Stimulated activated CD4-positive, alpha-beta T cell treated with anti-CD3 and anti-CD28 coated beads, Interleukin-2, amount 100 ng/mL, for 48 hours (primary cell): ENCODE measurements around the gene CEP104.

ENCODE experiments used
- DNase-seq, 2 donors: peaks; one replicate each; pipeline ENCODE4 v3.0.0-alpha.2; 2020

CEP104 gene

DNA sequence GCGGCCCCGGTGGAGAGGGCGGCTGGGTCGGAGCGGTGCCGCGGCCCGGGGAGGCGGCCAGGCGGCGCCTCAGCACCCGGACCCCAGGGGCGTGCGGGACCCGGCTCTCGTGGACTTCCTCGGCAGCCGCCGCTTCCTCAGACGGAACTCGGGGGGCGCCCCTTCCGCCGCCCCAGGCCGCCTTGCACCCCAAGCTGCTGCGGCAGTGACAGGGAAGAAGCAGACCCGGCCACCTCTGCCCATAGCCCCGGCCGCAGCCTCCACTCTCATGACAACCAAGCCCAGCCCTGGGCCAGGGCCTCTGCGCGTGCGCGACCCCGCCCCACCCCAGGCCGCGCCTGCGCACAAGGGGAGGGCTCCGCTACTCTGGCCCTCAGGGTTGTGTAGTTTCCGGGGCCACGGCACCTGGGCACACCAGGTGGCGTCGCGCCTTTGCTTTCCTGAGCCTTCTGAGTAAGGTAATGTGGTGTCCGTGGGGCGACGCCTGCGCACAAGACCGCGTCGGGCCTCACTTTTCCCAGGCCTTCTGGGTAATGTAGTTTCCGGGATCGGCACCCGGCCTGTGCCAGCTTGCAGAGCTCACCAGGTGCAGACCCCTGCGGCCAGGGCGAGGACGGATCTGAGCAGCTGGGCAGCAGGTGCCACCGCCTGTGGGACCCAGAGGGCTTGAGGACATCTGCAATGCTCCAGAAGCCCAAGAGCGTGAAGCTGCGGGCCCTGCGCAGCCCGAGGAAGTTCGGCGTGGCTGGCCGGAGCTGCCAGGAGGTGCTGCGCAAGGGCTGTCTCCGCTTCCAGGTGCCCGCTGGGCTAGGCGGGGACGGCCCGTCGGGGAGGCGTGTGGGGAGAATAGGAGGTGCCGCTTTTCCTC is at the start of gene CEP104, which contains the start of gene DFFB:
Gene CEP104, minus strand, starts transcription at position 289 of the 868 bp plus-strand sequence. CDS start 4,804 bp downstream, outside the sequence.
Gene DFFB, plus strand, starts transcription at position 554 of the 868 bp plus-strand sequence. Its CDS starts 128 bp downstream, at position 682.
- DNase-seq, result peak; percentile 90 to 91

DNA sequence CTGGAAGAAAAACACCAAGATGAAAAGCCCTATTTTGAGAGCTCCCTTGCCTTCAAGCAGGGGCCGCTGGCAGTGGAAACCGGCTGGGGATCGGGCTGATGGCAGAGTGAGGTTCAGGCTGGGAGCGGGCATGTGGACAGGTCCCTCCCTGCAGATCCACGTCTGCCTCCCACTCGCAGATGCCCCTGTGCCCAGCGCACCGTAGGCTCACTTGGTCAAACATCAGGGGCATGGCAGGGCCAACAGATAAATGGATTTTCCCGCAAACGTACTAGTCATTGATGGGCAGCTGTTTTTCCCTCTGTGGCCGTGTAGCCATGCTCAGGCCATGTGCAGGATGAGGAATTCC is 49.6 kb upstream of the CEP104 start:
- no peak for DNase-seq

DNA sequence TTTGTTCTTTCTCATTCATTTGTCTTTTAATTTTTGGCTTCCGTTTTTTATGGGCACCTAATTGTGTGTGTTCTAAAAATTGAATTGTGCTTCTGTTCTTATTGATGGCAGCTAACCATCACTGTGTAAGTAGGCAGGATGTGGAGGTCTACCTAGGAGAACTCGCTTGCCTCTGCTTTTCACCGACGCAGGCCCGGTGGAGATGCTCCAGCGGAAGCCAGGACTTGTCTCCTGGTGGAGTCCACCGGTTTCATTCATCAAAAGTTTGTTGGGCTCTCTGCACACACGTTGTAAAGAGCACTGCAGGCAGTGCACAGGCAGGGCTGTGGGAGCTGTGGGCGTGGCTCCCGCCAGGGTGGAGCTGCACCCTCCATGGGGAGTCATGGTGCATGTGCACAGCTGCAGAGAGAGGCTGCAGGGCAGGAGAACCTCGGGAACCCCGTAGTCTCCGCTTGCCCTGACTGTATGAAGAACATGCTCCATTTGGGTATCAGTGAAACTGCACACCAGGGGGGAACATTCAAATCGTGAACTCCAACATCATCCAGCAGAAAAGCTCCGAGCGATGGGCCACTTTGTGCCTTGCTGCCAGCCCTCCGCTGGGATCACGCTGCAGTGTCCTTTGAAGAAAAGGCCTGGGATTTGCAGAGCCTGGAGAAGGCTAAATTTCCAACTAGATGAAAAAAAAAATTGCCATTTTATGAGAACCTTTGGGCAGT is 49.1 kb upstream of the CEP104 start:
- DNase-seq, result no peak

DNA sequence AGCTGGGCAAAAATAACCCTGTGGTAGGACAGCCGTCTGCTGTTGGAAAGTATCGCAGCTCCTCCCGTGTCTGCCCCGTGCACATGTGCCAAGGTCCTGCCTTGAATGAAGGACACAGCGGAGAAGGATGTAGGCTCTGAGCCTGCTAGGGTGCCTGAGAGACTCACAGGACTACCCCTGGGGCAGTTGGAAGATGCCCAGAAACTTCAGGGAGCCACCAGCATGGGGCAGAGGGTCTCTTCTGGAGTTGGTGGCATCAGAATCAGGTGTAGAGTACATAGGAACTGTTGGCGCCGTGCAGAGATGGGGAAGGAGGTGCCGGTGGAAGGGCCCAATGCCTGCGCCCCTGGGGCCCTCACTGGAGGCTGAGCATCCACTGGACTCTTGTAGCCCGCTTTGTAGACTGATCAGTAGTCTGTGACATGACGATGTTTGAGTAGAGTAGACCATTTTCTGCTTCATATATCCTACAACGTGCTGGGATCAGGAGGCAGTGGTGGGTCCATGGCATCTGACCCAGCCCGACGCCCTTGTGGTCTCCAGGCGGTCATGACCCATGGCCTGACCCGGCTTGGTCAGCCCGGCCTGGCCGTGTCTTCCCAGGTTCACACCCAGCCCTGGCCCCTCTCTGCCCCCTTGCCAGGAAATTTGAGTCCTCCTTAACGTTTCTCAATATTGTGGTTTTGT is 48.4 kb upstream of the CEP104 start:
- no peak for DNase-seq

DNA sequence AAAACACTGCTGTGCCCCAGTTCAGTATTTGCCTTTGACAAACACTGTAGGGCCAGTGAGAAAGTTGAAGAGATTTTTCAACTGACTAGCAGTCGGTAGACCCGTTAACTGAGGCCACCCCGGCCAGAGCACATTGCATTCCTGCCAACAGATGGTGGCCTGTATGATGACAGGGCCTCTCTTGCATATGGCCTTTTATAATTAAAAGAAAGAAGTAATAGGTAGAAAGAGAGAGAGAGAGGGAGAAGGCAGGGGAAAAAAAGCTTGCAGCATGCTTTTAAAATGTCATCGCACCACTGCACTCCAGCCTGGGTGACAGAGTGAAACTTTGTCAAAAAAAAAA is 47.8 kb upstream of the CEP104 start:
- no peak for DNase-seq

DNA sequence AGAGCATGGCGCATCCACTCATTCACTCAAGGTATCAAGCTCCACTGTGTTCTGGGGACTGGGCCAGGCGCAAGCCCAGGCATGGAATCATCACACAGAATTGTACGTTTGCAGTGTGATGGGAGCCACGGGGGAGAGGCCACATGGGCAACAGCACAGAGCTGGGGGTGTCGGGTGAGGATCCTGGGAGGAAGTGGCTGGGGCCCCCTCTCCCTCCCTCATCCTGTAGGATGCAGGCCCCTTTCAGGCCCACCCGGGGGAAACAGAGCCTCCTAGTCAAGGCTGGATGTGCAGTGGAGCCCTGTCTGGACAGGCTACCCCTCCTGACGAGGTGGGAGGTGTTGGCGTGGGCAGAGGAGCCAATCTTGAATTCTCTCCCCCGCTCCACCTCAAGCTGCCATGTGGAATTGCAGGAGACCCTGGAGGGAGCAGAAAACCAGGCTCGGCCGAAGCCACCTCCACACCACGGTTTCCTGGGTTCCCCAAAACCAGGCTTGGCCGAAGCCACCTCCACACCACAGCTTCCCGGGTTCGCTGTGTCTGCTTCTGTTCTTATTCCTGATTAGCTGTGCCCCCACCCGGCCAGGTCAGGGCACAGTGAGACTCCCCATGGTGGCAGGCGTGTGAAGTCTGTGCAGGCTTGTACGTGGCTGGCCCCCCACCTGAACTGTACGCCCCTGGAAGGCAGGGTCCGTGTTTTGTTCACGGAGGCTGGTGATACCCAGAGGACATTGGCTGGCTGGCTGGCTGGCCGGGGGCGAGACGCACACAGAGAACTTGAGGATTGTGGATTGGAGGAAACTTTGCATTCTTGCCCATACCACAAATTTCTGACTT is 47.2 kb upstream of the CEP104 start:
- no peak for DNase-seq

DNA sequence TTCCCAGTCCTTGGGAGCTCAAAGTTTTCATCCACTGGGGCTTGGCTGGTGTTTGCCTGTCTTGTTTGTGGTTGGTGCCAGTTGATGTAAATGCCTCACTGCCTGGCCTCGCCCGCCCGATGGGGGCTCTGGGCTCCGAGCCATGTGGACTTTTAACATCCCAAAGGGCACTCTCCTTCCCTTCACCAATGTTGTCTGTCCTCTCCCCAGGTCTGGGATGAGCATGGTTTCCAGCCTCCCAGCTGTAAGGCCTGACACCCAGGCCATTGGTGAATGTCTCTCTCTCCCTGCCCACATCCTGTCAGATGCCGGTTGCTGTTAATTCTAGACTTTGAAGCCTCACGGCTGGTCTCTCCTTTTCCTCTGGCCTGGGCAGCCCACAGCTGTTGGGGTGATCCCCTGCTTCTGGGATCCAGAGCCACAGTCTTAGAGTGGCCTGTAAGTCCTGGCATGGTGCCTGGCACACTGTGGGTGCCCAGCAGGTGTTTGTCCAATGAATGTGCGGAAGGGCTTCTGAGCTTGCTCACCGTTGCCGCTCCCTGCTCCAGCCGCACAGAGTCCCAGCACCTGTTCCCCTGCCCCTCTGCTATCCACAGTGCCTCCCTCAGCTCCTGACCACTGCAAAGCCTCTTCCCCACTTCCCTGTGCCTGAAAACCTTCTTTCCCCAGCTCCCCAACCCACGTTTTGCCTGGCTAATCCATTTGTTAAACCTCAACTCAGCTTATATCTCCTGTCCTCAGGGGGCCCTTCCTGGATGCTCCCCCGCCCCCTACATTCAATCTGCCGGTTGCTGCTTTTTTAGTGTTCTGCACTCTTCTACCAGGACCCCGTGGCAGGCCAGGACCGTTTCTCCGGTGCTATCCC is 46.4 kb upstream of the CEP104 start:
- DNase-seq, result no peak

DNA sequence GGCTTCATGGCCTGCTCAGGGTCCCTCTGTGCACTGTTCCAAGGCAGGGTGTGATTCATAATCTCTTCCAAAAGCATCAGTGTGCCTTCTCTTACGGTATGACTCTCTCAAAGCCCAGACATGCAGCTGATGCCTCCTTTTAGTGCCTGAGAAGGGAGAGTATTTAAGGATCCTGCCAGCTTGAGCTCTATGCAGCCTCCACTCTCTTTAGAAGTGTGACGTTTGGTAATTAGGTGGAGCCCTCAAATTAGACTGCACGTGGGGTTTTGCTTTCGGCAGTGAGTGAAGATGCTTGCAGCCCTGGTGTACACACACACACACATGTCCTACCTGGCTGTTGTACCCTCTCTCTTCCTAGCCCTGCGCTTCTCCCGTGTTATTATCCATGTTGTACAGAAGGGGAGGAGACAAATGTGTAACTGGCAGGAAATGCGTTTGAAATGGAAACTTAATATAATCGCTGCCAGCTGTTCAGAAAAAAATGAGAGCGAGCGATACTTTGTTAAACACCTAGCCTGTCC is 45.6 kb upstream of the CEP104 start:
- no peak for DNase-seq

DNA sequence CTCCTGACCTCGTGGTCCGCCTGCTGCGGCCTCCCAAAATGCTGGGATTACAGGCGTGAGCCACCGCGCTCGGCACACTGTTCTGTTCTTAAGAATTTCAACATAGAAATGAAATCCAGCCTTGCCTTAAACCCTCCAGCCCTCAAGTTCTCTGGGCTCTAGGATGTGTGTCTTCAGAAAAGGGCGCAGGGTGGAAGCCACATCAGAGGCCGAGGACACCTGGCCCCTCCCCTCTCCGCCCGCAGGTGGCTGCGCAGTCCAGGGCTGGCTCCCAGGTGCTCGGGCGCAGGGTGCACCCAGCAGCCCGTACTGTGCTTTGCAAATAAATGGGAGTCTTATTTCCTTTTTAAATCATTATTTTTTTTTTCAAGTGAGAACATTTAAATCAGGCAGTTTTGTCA is 45.1 kb upstream of the CEP104 start:
- no peak for DNase-seq

DNA sequence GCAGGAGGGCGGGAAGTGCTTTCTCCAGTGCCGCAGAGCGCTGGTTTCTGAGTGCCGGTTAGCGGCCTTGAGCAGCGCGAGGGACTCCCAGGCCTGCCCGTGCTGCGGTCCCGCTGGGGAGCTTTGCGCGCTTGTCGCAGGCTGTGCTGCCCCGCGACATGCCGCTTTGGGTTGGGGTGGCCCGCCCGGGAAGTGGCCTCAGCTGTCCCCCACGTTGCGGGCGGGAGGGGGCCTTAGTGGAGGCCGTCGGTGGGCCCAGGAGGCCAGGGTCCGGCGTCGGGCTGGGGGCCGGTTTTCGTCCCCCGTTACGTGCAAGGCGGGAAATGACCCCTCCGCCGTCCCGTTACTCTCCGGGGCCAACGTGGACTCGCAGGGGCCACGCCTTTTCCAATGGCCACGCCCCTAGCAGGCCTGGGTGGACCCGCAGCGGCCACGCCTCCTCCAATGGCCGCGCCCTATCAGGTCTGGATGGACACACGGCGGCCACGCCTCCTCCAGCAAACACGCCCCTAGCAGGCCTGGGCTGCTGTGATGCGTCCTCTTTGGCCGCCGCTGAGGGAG is 44.0 kb upstream of the CEP104 start:
- DNase-seq, result peak; percentile 84 to 90

DNA sequence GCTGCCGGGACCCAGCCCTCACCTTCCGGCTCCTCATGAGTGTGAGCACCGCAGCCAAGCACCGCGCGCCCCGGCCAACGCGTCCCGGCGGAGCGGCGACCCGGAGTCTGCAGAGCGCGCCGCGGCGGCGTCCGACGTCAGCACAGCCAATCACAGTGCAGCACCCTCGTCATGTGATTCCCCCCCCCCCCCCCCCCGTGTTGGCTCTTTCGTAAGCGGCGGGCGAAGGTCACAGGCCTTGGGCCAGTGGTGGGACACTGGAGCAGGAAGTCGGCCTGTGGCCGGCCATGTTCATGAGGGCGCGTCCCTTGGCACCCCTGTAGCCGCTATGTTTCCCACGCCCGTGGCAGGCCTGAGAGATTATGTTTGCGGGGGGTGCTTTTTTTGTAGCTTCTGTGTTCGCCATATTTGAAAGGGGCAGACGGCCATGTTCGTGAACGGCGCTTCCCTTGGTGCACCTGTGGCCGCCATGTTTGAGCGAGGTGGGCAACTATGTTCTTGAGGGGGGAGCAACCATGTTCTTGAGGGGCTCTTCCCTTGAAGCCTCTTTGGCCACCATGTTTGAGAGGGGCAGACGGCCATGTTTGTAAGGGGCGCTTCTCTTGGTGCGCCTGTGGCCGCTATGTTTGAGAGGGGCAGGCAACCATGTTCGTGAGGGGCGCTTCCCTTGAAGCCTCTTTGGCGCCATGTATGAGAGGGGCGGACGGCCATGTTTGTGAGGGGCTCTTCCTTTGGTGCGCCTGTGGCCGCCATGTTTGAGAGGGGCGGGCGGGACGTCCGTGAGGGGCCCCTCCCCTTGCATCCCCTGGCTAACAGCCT is 43.3 kb upstream of the CEP104 start, which contains the start of gene C1orf174:
Gene C1orf174, minus strand, starts transcription at position 123 of the 819 bp plus-strand sequence. Its CDS starts 86 bp downstream, at position 37.
- DNase-seq, result peak; percentile 80

DNA sequence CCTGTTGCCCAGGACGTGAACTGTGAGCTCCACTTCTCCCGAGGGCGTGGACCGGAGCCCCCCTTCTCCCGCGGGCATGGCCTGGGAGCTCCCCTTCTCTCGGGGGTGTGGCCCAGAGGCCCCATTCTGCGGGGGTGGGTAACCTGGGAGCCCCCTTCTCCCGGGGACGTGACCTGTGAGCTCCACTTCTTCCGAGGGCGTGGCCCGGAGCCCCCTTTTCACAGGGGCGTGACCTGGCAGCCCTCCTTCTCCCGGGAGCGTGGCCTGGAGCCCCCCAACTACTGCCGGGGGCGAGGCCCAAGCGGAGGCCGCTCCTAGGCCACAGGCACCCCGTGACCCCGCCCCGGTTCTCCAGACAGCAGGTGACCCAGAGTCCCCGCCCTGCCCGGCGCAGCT is 42.7 kb upstream of the CEP104 start:
- DNase-seq, result no peak

DNA sequence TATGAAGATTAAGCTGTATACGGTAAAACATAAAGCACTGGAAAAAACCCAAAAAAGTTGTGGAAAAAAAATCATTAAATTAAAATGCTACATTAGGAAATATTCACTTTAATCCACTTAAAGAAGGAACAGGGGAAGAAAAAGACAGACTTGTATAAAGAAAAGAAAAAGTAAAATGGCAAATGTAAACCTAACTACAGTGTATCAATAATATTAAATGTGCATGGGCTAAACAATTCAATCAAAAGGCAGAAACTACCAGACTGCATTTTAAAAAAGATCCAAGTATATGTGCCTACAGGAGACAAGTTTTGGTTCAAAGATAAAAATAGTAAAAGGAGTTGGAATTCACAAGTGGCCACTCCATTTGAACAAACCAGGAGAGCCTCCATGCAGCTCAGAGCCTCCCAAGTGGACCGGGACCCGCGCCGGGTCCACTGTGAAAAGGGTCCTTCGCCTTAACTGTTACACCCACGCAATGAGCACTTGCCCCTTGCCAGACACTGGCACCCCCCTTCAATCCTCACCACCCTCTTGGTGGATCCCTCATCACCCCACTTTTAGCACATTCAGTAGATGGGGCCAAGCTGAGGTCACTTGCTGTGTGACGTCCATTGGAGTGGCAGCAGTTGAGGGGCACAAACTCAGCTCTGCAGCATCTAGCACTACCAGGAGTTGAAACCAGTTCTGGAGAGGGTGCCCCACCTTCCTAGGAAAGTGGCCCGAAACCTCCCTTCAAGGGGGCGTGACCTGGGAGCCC is 42.2 kb upstream of the CEP104 start:
- no peak for DNase-seq

DNA sequence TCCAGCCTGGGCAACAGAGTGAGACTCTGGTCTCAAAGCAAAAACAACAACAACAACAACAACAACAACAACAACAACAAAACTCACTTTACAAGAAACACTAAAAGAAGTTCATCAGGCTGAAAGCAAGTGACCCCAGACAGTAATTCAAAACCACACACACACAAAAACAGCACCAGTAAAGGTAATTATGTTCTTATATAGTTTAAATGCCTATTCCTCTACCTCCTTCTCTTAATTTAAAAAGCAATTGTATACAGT is 41.4 kb upstream of the CEP104 start:
- DNase-seq, result no peak

DNA sequence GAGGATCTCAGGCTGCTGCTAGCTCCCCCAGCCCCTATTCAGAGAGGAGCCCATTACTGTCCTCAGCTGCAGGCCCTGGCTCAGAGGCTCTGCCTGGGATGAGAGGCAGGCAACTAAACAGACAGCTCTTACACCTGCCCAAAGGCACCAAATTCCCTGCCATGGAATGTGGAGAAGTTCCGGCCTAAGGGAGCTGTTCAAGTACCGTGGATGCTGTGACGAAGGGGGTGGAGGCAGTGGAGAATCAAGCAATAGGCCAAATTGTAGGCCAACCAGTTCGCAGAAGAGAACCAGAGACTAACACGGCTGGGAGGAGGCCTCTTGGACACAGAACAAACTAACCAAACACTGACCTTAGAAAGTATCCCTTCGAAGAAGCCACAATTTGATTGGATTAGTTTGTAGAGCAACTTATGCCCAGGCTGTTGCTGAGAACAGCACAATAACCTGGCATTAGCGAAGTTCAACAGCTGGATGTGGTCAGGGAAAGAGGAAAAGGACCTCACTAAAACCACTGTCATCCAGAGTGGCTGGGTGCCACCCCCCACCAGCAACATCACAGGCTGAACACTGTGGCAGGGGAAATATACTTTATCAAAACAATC is 39.5 kb upstream of the CEP104 start:
- DNase-seq, result no peak

DNA sequence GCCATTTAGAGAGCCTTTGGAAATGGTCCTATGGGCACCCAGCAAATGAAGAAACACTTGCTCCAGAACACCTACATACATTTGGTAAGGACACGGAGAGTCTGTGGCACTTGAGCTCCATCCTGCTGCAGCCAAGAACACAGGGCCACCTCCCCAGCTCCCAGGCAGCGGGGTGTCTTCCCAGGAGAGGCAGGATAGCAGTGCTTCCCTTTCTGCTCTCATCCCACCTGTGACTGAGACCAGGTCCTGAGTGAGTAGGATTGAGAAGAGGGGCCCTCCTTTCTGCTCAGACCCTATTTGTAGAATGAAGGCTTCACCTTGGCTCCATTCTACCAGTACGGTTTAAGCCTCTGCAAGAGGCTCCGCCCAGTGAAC is 38.9 kb upstream of the CEP104 start:
- DNase-seq, result no peak

DNA sequence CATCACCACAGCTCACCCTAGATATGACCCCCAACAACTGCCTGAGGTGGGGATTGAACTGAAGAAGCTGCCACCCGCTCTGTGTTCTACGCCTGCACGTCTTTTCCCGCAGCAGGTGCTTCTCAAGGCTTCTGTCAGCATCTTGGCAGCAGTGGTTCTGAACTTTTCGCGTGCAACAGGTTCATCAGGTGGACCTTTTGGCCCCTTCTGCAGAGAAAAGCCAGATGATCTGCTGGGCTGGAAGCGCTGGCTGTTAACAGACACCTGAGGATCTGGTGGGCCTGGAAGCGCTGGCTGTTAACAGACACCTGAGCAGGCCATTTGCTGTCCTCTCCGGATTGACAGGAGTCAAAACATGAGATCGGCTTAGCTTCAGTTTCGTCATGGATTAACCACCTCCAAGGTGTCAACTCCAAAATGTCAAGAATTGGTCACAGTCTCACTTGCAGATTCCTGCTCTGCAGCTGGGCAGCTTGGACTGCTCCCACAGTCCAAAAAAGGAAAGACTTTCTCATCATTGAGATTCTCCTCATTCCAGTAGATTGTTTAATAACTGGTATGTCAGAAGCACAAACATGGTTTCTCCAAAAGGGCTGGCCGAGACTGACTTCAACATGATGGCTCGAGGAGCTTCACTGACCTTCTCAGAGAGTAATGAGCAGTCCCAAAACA is 38.4 kb upstream of the CEP104 start:
- DNase-seq, result no peak

DNA sequence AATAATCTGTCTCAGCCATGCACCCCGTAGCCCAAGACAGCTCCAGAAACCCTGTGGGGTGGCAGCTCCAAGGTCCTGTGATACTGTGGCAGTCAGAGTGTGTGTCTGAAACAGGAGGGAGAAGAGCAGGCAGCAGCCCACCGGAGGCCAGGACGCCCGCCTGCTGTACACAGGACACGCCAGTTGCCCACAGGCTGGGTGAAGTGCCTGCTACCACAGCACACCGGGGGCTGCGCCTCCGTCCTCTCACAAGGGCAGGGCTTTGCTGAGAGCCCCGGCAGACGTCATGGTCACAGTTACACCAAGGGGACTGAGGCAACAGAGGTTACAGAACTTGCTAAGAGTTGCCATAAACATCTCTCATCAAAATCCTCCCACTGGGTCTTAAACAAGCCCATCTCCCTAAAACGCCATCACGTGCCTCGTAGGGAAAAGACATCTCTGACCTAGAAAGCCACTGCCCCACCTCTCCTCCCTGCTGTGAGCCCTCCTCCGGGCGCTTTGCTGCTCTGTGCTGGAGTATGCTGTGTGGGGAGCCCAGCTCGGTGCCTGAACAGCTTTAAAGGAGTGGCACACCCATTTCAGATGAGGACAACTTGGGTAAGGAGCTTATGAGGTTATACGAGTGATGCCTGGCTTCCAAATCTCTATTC is 37.7 kb upstream of the CEP104 start:
- no peak for DNase-seq
